AG04449 (cell line): ENCODE data around the gene DNAAF3.
A peak's percentile ranks its signal among the peaks of the same experiment; 100 is the strongest.

Experiments
- CTCF ChIA-PET: fragments of 350-600 bp; formaldehyde crosslinking; extraction: SDS; loops from one replicate; lab custom pipeline; 2021; ENCODE audit warnings: antibody characterized with exemption; lab: Yijun Ruan, JAX
- POLR2A ChIA-PET: fragments of 400-600, 350-600 bp; formaldehyde crosslinking; extraction: SDS; loops from one replicate; lab custom pipeline; 2020; ENCODE audit warnings: antibody characterized with exemption, inconsistent platforms; lab: Yijun Ruan, JAX
- DNase-seq: peaks from one replicate; pipeline ENCODE4 v3.0.0-alpha.2; 2010; ENCODE audit warnings: low read depth, low spot score
- H3K4me3 ChIP-seq: 2 replicates; pipeline ENCODE4 v1.5.1; 2011; ENCODE audit warnings: low read depth, mild to moderate bottlenecking, control low read depth, low read length
- TF ChIP-seq, protein P1 (sequence below): IDR thresholded peaks from one replicate; pipeline ENCODE4 v1.5.1; 2011; ENCODE audit warnings: mild to moderate bottlenecking, moderate library complexity, low read length, control low read depth, inconsistent platforms; ENCODE audit not compliant: insufficient read depth; ENCODE audit errors: missing control alignments

Gene DNAAF3

DNA sequence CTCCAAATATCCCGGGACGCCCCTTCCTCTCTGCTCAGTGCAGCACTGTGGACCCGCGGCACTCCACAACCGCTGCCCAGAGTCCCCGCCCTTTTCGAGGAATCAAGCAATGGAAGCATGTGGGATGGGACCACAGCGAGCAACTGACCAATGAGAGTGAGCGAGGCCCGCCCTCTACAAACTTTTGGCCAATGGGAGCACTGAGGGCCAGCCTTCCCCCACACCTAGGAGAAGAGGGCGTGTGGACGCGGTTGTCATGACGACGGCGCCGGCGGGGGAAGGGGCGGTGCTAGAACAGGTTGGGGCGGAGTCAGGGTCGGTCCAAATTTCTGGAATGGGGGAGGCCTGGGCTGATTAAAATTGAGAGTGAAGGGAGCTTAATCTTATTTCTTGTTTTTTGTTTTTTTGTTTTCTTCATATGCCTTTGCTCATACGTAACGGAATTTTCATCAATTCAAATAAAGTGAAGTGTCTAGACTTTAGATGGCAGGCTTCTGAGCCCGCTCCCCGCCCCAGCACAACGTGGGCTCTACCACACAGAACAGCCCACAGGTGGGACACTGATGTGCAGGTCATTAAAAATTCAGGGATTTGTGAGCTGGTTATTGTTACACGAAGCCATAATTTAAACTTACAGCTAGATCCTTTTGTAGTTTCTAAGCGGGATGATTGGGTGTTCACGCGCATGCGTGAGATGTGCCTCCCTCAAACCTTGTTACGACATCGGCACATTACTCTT, at the start of gene DNAAF3:
TSS of gene DNAAF3 (minus strand) at position 84 of the 739 bp plus-strand sequence. CDS start 200 bp downstream, outside the sequence.
- peak; percentile 81 for DNase-seq
- POLR2A ChIA-PET, result interaction anchor here (0.5 to 1.5 kb wide), 2 partner anchors 220 to 241 kb away, joined by 3 to 4 read pairs; partner anchors contain the start of gene UBE2S
- peak within 1 kb of the TSS; percentile 65 for H3K4me3 ChIP-seq
- TF ChIP-seq, protein P1, sequence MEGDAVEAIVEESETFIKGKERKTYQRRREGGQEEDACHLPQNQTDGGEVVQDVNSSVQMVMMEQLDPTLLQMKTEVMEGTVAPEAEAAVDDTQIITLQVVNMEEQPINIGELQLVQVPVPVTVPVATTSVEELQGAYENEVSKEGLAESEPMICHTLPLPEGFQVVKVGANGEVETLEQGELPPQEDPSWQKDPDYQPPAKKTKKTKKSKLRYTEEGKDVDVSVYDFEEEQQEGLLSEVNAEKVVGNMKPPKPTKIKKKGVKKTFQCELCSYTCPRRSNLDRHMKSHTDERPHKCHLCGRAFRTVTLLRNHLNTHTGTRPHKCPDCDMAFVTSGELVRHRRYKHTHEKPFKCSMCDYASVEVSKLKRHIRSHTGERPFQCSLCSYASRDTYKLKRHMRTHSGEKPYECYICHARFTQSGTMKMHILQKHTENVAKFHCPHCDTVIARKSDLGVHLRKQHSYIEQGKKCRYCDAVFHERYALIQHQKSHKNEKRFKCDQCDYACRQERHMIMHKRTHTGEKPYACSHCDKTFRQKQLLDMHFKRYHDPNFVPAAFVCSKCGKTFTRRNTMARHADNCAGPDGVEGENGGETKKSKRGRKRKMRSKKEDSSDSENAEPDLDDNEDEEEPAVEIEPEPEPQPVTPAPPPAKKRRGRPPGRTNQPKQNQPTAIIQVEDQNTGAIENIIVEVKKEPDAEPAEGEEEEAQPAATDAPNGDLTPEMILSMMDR, result no peak
- CTCF ChIA-PET, result interaction anchor here (0.8 to 2.3 kb wide), 12 partner anchors 9 to 337 kb away, joined by 3 to 11 read pairs (median 3); partner anchors contain the start of genes BRSK1 and TNNI3

DNA sequence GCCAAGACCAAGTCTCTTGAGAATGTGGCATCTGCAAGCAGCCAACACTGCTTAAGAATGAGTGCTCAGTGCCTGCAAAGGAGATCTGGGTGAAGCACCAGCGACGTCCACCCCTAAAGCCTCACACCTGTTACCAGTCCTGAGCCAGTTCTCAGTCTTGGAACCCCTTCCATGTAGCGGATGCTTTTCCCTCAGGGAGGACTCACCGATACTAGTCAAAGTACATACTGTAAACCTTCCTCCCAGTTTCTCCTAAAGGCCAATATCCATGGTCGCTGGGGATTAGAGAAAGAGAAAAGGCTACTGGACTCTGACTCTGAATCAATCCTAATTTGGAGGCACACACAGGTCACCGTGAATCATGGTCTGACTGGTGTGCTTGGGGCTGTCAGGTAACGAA, 47.1 kb upstream of the DNAAF3 start:
- CTCF ChIA-PET, result no interaction called here
- POLR2A ChIA-PET, result no interaction called here
- H3K4me3 ChIP-seq, result no peak overlapping the region
- no peak for DNase-seq
- TF ChIP-seq, protein P1, result no peak

DNA sequence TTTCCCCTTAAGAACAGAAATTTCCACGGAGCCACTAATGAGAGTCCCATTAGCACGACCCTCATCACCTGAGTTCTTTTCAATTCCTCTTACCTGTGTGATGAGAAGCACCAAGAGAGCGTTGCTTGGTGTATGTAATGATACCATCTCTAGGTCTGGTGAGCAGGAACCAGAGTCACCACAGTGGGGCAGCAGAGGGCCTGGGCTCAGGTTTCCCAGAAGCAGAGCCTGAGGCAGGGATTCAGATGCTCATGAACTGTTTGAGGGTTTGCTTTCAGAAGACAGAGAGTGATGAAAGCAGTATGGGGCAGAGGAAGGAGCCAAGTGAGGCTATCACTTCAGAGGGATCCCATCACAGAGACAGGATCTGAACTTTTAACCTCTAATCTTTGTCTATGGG, 46.0 kb upstream of the DNAAF3 start:
- POLR2A ChIA-PET, result no interaction called here
- TF ChIP-seq, protein P1, result no peak
- CTCF ChIA-PET, result no interaction called here
- DNase-seq, result no peak
- no peak overlapping the region for H3K4me3 ChIP-seq

DNA sequence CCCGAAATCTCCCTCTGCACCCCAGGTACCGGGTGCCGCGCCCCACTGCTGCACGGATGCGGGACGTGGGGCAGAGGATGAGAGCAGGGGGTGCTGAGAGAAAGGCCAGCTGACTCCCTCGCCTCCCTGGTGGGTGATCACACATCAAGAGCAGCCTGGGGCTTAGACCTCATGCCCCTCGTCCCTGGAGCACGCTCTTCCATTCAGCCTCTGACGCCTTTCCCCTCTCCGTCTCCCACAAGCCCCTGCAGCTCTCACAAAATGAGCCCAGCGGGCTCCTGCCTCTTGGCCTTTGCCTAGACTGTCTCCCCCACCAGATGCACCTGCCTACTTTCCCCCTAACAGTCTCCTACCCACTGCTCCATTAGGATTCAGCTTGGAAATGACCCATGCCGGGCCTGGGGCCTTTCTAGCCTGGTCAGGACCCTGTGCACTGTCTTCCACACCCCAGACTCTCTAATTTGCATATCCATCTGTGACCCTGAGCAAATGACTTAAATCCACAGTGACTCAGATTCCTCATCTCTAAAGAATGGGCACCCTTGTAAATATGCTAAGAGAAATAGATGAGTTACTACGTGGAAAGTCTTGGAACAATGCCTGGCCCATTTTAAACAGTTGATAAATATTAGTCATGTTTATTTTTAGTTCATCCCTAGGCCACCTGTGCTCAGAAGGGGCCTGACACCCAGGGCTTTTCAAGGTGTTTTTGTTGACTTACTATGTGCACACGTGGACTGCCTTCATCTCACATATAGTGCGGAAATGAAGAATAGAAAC, 43.5 kb upstream of the DNAAF3 start:
- POLR2A ChIA-PET, result no interaction called here
- peak; percentile 85 for DNase-seq
- no peak overlapping the region for H3K4me3 ChIP-seq
- TF ChIP-seq, protein P1, result no peak
- CTCF ChIA-PET, result interaction anchor here (1.0 to 1.5 kb wide), 3 partner anchors 9 to 53 kb away, joined by 3 to 4 read pairs (median 3); no protein-coding TSS in a partner anchor

DNA sequence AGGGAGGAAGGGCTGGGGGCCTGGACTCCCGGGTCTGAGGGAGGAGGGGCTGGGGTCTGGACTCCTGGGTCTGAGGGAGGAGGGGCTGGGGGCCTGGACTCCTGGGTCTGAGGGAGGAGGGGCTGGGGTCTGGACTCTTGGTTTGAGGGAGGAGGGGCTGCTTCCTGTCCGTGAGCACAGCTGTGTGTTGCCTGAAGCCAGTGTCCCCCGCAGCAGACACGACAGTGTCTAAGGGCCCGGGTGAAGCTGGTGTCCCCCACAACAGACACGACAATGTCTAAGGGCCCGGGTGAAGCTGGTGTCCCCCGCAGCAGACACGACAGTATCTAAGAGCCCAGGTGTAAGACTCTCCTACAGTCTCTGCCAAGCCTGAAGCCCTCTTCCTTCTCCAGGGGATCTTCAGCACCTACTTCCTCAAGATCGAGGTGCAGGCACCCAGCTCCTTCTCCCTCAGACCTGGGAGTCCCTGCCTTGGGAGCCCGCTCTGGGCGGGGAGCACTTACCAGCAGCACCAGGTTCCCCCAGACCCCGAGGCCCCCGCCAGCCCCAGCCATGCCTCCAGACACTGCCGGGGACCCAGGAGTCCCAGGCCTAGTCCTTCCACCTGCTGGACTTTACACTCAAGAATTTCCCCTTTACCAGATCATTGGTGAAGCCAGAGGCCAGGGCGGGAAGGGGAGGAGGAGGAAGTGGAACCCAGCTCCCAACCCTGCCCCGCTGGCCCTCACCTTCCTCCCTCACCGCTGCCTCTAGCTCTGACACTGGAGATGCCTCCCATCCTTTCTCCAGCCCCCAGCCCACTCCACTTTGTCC, 42.7 kb upstream of the DNAAF3 start, which contains the start of gene PTPRH:
TSS of gene PTPRH (minus strand) at position 622 of the 813 bp plus-strand sequence. CDS start at position 554, 68 bp downstream.
- H3K4me3 ChIP-seq, result no peak within 1 kb of the TSS
- ChIA-PET POLR2A (no interaction called here), CTCF (interaction anchor here (1.0 to 1.5 kb wide), 3 partner anchors 8 to 54 kb away, joined by 3 to 4 read pairs (median 3); no protein-coding TSS in a partner anchor)

More for the DNA sequence above, 42.7 kb upstream of the DNAAF3 start, which contains the start of gene PTPRH:
- TF ChIP-seq, protein P1, result no peak
- no peak for DNase-seq
